ENCODE measurements around the gene IGFL4.
A peak's percentile ranks its signal among the peaks of the same experiment; 100 is the strongest.

The IGFL4 gene

GRCh38 chr19:46073268-46073922 is 32.6 kb upstream of the IGFL4 start:
- DNase-seq (ENCODE audit: low read depth): no peak
- no peak for TF ChIP-seq CTCF (conservative IDR thresholded peaks at IDR 0.05; ENCODE audit: low read depth, low read length)
- H3K4me3 ChIP-seq (ENCODE audit: low read length): no peak overlapping the region

GRCh38 chr19:46069806-46070341 is 29.1 kb upstream of the IGFL4 start:
- TF ChIP-seq CTCF (conservative IDR thresholded peaks at IDR 0.05; ENCODE audit: low read depth, low read length): no peak
- no peak overlapping the region for H3K4me3 ChIP-seq (ENCODE audit: low read length)
- DNase-seq (ENCODE audit: low read depth): peak; percentile 77

GRCh38 chr19:46068345-46069258 is 27.8 kb upstream of the IGFL4 start:
- peak; percentile 39 for DNase-seq (ENCODE audit: low read depth)
- no peak for TF ChIP-seq CTCF (conservative IDR thresholded peaks at IDR 0.05; ENCODE audit: low read depth, low read length)
- H3K4me3 ChIP-seq (ENCODE audit: low read length): no peak overlapping the region

- H3K4me3 ChIP-seq (ENCODE audit: low read length): no peak overlapping the region
- TF ChIP-seq CTCF (conservative IDR thresholded peaks at IDR 0.05; ENCODE audit: low read depth, low read length): no peak
- DNase-seq (ENCODE audit: low read depth): no peak
Observed at GRCh38 chr19:46067691-46068090, 26.9 kb upstream of the IGFL4 start.

GRCh38 chr19:46066471-46066870 is 25.7 kb upstream of the IGFL4 start:
- DNase-seq (ENCODE audit: low read depth): no peak
- no peak for TF ChIP-seq CTCF (conservative IDR thresholded peaks at IDR 0.05; ENCODE audit: low read depth, low read length)
- H3K4me3 ChIP-seq (ENCODE audit: low read length): no peak overlapping the region

GRCh38 chr19:46065486-46066071 is 24.8 kb upstream of the IGFL4 start:
- no peak for DNase-seq (ENCODE audit: low read depth)
- no peak for TF ChIP-seq CTCF (conservative IDR thresholded peaks at IDR 0.05; ENCODE audit: low read depth, low read length)
- no peak overlapping the region for H3K4me3 ChIP-seq (ENCODE audit: low read length)

All from retinal pigment epithelial cell (primary cell).